GM19324 (cell line): ENCODE results near the gene CFAP90.
A peak's percentile ranks its signal among the peaks of the same experiment; 100 is the strongest.

ENCODE experiments used
- ATAC-seq: cut with Tn5 transposase; IDR thresholded peaks from one replicate; pipeline ENCODE4 v1.9.1; 2021; ENCODE audit warnings: mild to moderate bottlenecking, moderate library complexity; ENCODE audit not compliant: unreplicated experiment, low FRiP score

Gene CFAP90

DNA sequence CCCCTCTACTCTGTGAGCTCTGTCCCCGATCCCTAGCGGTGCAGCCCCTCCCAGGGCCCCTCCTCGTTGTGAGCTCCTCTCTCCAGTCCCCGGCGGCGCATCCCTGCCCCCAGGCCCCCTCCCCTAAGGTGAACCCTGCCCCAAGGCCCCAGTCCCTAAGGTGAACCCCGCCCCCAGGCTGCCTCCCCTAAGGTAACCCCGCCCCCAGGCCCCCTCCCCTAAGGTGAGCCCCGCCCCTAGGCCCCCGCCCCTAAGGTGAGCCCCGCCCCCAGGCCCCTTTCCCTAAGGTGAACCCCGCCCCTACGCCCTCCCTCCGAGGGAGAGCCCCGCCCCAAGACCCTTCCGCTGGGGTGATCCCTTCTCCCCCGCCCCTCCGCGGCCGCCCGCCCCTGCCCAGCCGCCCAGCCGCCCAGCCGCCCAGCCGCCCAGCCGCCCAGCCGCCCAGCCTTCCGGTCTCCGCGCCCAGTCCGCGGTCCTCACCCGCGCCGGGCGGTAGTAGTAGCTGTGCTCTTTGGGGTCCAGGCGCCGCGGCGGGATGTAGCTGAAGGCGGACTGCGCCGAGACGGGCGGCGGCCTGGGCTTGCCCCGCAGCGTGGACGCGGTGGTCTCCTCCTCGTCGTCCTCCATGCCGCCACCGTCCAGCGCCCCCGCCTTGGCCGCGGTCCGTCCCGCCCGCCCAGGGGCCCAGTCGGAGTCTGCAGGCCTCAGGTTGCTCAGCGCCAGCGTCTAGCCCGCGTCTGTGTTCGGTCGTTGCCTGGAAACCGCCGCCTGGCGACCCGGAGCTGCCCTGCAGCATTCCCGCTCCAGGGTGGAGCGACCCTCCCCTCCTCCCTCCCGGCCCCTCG is at the start of gene CFAP90:
Gene CFAP90, minus strand, starts transcription at position 739 of the 845 bp plus-strand sequence. Its CDS starts 112 bp downstream, at position 627.
- no peak for ATAC-seq

DNA sequence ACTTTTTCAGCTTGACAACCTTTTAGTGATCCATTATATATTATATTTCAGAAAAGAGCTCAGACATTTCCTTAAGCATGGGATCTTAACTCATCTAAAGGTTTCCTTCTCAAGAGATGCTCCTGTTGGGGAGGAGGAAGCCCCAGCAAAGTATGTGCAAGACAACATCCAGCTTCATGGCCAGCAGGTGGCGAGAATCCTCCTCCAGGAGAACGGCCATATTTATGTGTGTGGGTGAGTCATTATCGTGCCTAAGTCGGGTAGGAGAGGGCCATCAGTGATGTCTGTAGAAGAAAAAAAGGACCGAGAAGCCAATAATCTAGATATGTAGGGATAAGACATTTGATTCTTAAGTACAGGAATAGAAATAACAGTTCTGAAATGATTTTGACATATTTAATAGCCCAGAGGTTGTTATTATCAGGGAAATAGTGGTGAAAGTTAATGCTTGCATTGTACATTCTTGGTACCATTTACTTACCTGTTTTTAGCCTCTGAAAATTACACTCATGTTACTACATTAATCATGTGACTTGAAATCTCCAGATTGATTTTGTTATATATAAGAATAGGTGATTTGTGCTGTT is 46.2 kb upstream of the CFAP90 start:
- ATAC-seq: no peak

GRCh38 chr5:7894860-7895259 is 43.9 kb upstream of the CFAP90 start:
- ATAC-seq: peak; percentile 88

GRCh38 chr5:7894439-7894838 is 43.5 kb upstream of the CFAP90 start:
- no peak for ATAC-seq

- no peak for ATAC-seq
These were observed 38.0 kb upstream of the CFAP90 start for GRCh38 chr5:7888901-7889300.

GRCh38 chr5:7886849-7887475 is 36.0 kb upstream of the CFAP90 start:
- no peak for ATAC-seq

DNA sequence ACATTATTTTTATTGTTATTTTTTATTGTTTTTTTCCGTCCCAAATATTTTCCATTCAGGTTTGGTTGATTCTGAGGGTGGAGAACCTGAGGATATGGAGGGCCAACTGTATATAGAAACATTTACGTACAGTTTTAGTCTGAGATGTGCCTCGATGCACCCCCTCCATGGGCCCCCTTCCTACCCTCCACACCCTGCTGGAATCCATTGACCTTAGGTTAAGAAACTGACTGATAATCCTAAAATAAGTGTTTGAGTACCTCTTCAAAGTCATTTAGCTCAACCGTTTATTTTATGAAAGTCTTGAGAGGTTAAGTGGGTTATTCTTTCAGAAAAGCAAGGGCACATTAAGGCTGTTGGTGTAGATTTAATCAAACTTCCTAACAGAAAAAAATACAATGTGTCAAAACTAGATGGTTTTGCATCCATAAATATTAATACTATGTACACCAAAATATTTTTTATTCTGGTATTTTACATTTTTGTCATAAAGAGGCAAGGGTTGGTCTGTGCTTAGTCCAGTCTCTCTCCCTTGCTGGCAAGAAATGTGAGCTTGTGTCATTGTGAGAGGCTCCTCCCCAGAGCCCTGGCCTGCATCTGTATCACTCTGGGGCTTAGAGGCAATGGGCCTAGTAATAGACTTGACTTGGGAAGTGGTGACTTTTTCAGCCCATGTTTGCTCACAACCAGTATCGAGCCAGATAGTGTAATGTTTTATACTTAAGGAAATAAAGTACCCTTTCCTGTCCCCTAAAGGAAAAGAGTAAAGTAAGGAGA is 33.7 kb upstream of the CFAP90 start:
- no peak for ATAC-seq

GRCh38 chr5:7882926-7883325 is 32.0 kb upstream of the CFAP90 start:
- no peak for ATAC-seq

DNA sequence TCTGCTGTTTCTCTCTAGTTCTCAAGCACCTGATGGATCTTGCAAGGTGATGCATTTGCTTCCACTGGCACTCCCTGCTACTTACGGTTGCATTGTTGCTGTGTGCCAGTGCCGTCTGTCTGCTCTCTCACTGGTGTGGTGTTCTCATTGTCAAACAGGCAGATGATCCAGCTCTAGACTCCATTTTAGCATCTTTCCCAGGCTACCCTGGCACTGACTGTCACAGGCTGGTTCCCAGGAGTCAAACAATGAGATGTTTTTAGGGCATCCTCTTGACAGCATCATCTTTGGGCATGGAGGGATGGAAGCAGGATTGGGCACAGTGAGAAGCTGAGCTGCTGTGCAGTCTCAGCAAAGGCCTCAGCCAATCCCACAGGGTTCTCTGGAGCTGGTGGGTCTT is 30.9 kb upstream of the CFAP90 start:
- ATAC-seq: no peak

GRCh38 chr5:7881091-7881490 is 30.2 kb upstream of the CFAP90 start:
- no peak for ATAC-seq

DNA sequence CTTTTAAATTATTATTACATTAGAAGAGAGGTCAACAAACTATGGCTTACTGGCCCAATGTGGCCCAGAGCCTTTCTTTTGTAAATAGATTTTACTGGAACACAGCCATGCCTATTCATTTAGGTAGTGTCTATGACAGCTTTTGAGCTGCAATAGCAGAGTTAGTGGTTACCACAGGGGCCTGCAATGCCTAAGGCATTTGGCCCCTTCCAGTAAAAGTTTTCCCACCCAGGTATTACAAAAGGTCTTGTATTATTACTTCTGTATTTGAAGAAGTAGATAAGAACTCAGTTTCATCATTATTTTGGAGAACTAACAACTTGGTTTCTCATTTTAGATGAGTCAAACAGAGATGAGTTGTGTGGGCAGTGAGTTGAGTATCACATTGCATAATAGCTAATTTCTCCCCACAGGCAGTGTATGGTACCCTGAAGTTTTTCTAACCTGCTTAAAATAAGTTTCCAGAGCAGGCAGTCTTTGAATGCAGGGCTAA is 27.5 kb upstream of the CFAP90 start:
- peak; percentile 80 for ATAC-seq

DNA sequence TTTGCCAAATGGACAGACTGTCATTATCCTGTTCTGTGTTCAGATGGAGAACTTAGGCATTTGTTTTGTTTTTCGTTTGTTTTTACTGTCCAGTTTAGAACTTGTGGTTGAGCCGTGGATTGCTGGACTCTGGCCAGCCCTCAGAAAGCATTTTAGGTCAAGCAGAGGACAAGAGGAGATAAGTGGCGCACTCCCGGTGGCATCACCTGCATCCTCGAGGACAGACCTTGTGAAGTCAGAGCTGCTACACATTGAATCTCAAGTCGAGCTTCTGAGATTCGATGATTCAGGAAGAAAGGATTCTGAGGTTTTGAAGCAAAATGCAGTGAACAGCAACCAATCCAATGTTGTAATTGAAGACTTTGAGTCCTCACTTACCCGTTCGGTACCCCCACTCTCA is 26.9 kb upstream of the CFAP90 start:
- ATAC-seq: no peak

- no peak for ATAC-seq
These were observed 25.9 kb upstream of the CFAP90 start for GRCh38 chr5:7876867-7877266.

- no peak for ATAC-seq
These were observed 24.2 kb upstream of the CFAP90 start for GRCh38 chr5:7875151-7875550.

- no peak for ATAC-seq
These were observed 23.7 kb upstream of the CFAP90 start for GRCh38 chr5:7874639-7875038.

DNA sequence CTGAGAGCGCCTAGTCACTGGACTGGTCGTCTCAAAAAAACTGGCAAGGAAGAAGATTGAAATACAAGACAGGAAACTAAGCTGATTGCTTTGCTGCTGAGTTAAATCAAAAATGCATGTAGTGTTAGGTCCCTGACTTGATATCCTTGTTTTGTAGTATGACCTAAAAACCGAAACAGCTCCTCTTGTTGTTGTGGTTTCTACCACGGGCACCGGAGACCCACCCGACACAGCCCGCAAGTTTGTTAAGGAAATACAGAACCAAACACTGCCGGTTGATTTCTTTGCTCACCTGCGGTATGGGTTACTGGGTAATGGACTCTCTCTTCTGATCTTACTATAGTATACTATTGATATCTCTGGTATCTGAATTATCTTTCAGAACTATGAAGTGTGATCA is 22.3 kb upstream of the CFAP90 start:
- no peak for ATAC-seq

DNA sequence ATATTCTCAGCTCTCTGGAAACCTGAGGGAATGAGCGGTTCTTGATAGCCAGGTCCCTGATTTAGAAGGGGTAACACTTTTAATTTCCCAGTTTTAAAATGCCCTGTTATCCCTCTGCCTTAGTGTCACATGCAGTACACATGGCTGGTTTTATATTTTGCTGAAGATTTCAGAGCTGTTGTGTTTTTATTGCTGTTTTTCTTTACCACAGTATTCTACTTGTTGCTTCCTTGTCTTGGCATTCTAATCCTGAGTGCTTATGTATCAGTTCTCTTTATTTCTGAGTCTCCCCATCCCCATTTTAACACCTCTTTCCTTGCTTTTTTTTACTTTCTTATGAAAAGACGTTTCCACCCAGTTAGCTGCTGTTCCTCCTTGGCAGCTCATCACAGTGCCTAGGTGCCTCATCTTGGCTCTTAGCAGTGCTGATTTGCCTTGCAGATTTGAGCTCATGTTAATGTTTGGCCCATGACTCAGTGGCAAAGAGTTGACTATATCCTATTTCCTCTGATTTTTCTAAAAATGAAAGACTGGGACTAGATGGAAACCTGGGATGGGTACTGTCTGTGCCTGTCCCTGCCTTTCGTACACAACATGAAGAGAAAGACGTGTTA is 21.7 kb upstream of the CFAP90 start:
- ATAC-seq: no peak

DNA sequence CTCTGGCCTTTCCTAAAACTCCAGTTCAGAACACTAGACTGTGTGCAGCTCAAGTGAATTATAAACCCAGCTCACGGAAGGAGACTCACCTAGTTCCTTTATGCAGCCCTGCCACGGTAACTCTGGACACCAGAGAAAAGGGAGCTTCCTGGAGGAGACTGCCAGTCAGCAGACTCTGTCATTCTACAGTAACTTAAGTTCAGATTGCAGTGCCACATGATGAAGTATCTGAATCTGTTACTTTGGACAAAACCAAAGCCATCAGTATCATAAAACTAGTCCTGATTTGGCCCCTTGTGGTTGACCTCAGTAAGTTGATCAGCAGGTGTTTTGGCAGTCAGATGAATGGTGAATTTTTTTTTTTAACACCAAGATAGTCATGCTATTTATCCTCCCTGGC is 20.7 kb upstream of the CFAP90 start:
- ATAC-seq: no peak

GRCh38 chr5:7869474-7870136 is 18.7 kb upstream of the CFAP90 start:
- peak; percentile 30 for ATAC-seq
